ENCODE measurements around the gene RARB.

RARB gene

DNA sequence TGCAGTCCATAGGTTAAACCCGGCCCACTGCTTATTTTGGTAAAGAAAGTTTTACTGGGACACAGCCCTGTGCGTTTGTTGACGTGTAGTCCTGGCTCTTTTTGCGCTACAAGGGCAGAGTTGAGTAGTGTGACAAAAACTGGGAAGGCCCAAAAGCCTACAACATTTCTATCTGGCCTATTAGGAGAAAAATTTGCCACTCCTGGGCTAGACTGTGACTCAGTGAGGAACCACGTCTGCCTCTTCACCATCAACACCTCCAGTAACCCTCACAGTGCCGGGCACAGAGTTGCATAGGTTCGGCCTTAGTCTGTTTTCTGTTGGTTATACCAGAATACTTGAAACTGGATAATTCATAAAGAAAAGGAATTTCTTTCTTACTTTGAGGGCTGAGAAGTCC is 126.3 kb downstream of the RARB start:
- DNase-seq (ENCODE audit: low spot score), result no peak

GRCh38 chr3:25555695-25556437 is 127.8 kb downstream of the RARB start:
- DNase-seq (ENCODE audit: low spot score), result no peak

- DNase-seq (ENCODE audit: low spot score), result no peak
Observed at GRCh38 chr3:25556447-25556846, 128.4 kb downstream of the RARB start.

DNA sequence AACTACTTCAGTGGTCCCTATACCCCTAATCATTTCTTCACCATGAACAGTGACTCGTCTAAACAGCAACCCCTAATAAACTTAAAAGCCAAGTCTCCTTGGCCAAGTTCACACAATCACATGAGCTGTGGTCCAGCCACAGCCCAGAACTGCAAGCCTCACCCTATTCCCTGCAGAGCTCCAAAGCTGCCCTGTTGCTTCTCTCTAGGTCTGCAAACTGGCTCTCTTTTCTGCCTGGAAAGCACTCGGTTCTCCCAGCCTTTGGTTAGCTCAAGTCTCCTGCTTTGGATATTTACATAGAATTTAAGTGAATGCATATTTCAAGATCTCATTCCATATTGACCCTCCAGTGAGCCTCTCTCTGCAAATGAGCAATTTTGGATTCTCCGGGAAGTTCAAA is 129.6 kb downstream of the RARB start:
- DNase-seq (ENCODE audit: low spot score), result no peak

- DNase-seq (ENCODE audit: low spot score), result no peak
Observed at GRCh38 chr3:25558121-25558520, 130.1 kb downstream of the RARB start.

GRCh38 chr3:25558796-25559195 is 130.7 kb downstream of the RARB start:
- no peak for DNase-seq (ENCODE audit: low spot score)

DNA sequence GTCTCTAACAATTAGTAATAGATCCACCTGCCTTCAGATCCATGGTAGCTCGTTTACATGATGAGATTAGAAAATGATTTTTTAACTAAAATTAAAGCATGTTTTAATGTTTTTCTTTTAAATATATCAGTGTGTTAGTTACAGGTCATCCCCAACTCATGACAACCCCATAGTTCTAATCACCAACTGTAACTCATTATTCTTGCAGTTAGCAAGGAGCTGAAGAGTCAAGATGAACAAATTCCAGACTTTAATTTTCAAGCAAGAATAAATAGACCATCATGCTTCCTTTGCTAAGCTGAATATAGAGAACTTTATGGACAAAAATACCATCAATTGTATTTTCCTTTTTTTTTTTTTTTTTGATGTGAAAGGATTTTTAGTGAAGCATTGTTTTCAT is 135.5 kb downstream of the RARB start:
- DNase-seq (ENCODE audit: low spot score), result no peak

GRCh38 chr3:25564075-25564474 is 136.0 kb downstream of the RARB start:
- no peak for DNase-seq (ENCODE audit: low spot score)

- DNase-seq (ENCODE audit: low spot score), result no peak
Observed at GRCh38 chr3:25565807-25566206, 137.7 kb downstream of the RARB start.

- DNase-seq (ENCODE audit: low spot score), result no peak
Observed at GRCh38 chr3:25566358-25566920, 138.4 kb downstream of the RARB start.

- DNase-seq (ENCODE audit: low spot score), result no peak
Observed at GRCh38 chr3:25567388-25567787, 139.3 kb downstream of the RARB start.

DNA sequence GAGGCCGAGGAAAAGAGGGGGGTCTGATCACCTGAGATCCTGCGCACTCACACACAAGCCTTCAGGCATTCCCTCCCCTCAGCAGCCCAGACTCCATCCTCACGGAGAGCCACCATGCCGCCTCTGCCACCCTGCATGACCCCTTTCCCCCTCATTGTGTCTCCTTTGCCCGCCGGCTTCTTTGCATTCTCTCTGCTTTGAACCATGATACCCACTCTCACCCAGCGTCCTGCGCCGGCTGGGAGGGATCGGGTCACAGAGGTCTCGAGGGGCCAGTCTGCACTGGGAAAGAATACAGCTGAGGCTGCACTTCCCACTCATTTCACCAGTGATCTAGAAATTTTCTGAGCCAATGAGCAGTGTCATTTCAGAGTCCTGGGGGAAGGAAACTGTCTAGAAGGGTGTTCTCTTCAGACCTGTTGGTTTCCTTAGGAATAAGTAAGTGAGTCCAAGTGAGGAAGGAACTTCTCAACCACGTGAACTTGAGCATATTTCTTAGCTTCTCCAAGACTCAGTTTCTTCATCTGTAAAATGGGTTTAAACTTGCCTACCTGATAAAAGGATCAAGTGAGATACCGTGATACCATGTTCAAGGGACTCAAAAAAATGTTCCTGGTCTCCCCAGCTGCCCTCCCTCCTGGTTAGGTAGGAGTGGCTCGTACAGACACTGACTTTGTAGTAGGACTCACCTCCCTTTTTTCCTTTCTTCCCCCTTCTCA is 139.9 kb downstream of the RARB start:
- no peak for DNase-seq (ENCODE audit: low spot score)

DNA sequence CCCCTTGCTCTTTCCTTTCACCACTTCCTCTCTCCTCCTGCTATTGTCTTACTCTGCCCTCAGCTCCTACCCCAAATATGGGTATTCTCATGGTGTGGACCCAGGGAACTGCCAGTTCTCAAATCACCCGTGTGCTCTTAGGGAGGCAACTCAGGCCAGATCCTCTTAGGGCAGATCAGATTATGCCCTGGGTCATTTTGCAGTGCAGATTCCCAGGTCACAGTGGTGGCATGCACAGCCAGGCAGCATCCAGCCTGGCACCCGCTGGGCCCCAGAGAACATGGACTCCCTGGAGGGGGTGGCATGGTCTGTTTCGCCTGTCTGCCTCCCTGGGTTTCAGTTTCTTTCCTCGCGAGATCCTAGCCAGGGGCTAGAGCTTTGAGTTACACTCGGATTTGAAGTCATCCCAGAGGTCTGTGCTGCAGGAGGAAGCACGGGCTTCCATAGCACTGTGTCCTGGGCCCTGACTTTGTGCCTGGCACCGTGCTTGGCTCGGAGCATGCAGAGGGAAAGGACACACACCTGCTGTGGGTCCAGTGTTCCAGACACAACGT is 140.5 kb downstream of the RARB start:
- DNase-seq (ENCODE audit: low spot score), result no peak

DNA sequence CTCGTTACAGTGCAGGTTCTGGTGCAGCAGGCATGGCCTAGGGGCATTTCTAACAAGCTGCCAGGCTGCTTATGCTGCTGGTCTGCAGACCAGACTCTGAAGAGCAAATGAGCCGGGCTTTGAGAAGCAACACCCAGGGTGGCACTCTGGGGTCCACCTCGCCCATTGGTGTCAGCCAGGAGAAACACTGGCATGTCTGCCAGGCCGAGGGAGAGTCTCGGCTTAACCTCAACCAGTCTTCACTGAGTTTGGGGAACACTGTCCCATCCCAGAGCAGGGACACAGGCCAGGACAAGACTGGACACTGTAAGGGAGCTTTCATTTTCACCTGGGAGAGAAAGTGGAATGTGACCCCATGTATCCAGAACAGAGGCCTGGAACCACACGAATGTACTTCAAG is 143.2 kb downstream of the RARB start:
- no peak for DNase-seq (ENCODE audit: low spot score)

DNA sequence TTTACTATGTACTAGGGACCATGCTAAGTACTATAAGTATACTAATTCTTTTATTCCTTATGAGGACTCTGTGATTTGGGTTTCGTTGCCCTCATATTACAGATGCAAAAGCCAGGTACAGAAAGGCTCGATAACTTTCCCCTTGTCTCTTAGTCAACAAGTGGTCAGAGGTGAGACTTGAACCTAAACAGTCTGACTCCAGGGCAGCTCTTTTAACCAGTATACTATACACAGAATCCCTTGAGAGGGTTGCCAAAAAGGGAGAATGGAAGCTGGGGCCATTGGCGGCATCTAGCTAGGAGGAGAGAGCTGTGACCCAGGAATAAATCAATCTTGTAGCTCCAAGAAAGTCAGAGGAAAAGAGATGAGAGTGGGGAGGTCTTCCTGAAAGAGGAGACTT is 144.3 kb downstream of the RARB start:
- no peak for DNase-seq (ENCODE audit: low spot score)

- DNase-seq (ENCODE audit: low spot score), result peak; percentile 67
Observed at GRCh38 chr3:25572919-25573385, 144.9 kb downstream of the RARB start.

- DNase-seq (ENCODE audit: low spot score), result peak; percentile 70
Observed at GRCh38 chr3:25573386-25574171, 145.5 kb downstream of the RARB start.

DNA sequence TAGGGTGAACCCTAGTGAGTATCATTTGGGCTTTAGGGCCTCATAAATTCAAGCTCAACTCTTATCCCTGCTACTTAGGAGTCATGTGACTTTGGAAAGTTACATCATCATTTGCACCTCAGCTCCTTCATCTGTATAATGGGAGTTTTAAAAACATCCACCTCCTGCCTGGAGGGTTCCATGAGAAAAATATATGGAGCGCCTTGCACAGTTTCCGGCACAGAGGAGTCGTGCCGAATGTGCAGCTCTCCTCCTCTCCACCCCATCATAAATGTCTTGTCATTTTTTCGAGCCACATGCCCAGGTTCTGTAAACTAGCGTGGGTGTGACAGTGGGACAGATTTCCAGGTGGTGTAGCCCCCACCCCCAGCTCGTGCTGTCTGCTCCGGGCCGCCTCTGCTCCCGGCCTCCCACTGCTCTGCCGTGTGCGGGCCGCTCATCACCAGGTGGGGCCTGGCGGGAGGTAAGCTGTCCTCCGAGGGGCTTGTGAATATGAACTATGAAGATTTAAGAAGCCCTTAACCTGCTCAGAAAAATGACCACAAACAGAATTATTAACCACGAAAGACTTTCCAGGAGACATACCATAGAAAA is 146.2 kb downstream of the RARB start:
- DNase-seq (ENCODE audit: low spot score), result no peak

DNA sequence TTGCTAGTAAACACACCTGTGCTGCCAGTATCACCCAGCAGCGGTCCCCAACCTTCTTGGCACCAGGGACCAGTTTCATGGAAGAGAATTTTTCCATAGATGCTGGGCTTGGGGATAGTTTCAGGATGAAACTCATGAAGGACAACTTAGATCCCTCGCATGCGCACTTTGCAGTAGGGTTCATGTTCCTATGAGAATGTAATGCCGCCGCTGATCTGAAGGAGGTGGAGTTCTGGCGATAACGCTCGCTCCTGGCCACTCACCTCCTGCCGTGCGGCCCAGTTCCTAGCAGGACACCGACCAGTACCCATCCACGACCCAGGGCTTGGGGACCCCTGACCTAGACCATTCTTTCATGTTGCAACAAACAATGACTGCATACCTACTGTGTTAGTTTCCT is 146.9 kb downstream of the RARB start:
- DNase-seq (ENCODE audit: low spot score), result no peak

- DNase-seq (ENCODE audit: low spot score), result no peak
Observed at GRCh38 chr3:25576146-25576545, 148.1 kb downstream of the RARB start.

DNA sequence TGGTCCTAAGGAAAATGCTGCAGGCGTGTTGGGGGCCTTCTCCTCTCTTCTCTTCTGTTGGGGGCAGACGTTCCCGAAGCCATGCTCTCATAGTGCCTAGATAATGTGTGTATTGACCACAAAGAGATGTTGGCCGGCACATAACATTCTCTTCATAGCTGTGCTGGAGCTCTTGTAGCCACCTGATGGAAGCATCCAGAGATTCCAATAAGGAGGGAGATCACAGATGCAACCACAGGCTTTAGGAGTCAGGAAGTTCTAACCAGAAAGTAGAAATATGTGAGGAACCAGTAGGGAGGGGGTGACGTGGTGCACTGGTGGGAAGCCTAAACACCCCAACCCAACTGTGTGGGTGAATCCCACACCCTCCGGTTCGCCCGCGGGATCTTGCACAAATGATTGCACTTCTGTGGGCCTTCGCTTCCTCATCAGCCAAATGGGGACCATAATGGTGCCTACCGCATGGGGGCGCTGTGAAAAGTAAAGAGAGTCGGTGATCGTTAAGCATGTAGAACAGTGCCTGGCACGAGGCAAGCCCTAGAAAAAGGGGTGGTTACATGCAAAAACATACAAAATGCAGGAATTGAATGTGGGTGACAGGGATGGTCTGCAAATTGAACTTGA is 148.9 kb downstream of the RARB start:
- DNase-seq (ENCODE audit: low spot score), result no peak

Measured in hepatic stellate cell (primary cell).